ENCODE results near the gene BTBD10.

GRCh38 chr11:13494051-13494450 is 31.0 kb upstream of the BTBD10 start:
- TF ChIP-seq CTCF (IDR thresholded peaks at IDR 0.05; ENCODE audit: poor library complexity, severe bottlenecking) = no peak
- TF ChIP-seq POLR2AphosphoS5 (IDR thresholded peaks at IDR 0.05) = no peak
- TF ChIP-seq EP300 (conservative IDR thresholded peaks at IDR 0.05; ENCODE audit: poor library complexity, severe bottlenecking) = no peak
- TF ChIP-seq REST (IDR thresholded peaks at IDR 0.05; ENCODE audit: borderline replicate concordance) = no peak
- TF ChIP-seq EZH2 (IDR thresholded peaks at IDR 0.05; ENCODE audit: borderline replicate concordance, insufficient read depth, low read length, poor library complexity, severe bottlenecking) = no peak
- TF ChIP-seq MXI1 (conservative IDR thresholded peaks at IDR 0.05; ENCODE audit: poor library complexity, severe bottlenecking) = no peak
- no peak for TF ChIP-seq RAD21 (conservative IDR thresholded peaks at IDR 0.05)
- TF ChIP-seq SMC3 (conservative IDR thresholded peaks at IDR 0.05; ENCODE audit: poor library complexity) = no peak

Measured in neural cell (in vitro differentiated cells).